22Rv1 (cell line): ENCODE measurements around the gene LRRN2.

Experiments used
- CTCF ChIP-seq: fragments of 450-650 bp; IDR thresholded peaks from 2 replicates; pipeline ENCODE4 v1.5.1; 2017; ENCODE audit warnings: mild to moderate bottlenecking
- ZFX ChIP-seq: fragments of 450-650 bp; IDR thresholded peaks from 2 replicates; pipeline ENCODE4 v1.6.1; 2017; ENCODE audit warnings: antibody characterized with exemption, borderline replicate concordance

DNA sequence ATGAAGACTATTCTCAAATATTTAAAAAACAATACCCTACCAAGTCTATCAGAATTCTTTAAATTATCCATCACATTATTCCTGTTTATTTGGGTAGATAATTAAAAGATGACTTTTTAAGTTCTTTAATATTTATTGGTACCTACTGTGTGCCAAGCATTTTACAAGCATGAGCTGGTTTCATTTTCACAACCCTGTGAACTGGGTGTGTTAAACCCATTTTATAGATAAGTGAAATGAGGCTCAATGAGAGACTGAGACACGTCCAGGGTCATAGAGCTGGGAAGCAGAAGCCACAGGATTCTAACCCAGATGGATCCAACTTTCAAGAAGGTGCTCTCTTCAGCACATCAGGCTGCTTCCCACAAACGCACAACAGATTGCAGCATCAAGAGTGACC is 12.3 kb downstream of the LRRN2 start:
- no peak for TF ChIP-seq CTCF
- no peak for TF ChIP-seq ZFX
